HEK293 (cell line): Measurements from ENCODE around the gene ENAH.

Experiments used
- CTCF ChIA-PET: fragments of 350-600 bp; formaldehyde crosslinking; extraction: SDS; loops from one replicate; lab custom pipeline; 2021; ENCODE audit warnings: antibody characterized with exemption; lab: Yijun Ruan, JAX
- POLR2A ChIA-PET: fragments of 300-600 bp; formaldehyde crosslinking; extraction: SDS; loops from one replicate; lab custom pipeline; 2020; ENCODE audit warnings: antibody characterized with exemption, inconsistent platforms; lab: Yijun Ruan, JAX
- H3K27ac ChIP-seq: fragments of 200-500 bp; sonication (Bioruptor generic); 2 replicates; pipeline ENCODE4 v1.5.1; 2014; ENCODE audit warnings: low read depth, low read length, control low read depth, inconsistent platforms; ENCODE audit errors: extremely low read depth
- H3K36me3 ChIP-seq, 2 experiments: fragments of 200-500 bp in 1 of 2; sonication (Bioruptor generic) in 1 of 2; 1 replicate in 1 of 2; 2 replicates in 1 of 2; pipeline ENCODE4 v1.5.1; 2014 to 2017; ENCODE audit warnings: inconsistent platforms in 2 of 2, low read length in 2 of 2; ENCODE audit not compliant: control insufficient read depth in 2 of 2, insufficient read depth in 1 of 2
- H3K4me1 ChIP-seq: fragments of 200-500 bp; sonication (Bioruptor generic); 2 replicates; pipeline ENCODE4 v1.5.1; 2014; ENCODE audit warnings: mild to moderate bottlenecking, low read length, inconsistent platforms; ENCODE audit not compliant: control insufficient read depth, insufficient read depth
- H3K4me3 ChIP-seq: 2 replicates; pipeline ENCODE4 v1.5.1; 2011; ENCODE audit warnings: low read depth, mild to moderate bottlenecking, control low read depth, low read length, moderate library complexity
- H3K9me3 ChIP-seq: fragments of 200-500 bp; sonication (Bioruptor generic); 2 replicates; pipeline ENCODE4 v1.5.1; 2014; ENCODE audit warnings: low read depth, low read length, inconsistent platforms; ENCODE audit not compliant: control insufficient read depth, insufficient read depth
- GFI1B ChIP-seq: fragments of 450-650 bp; formaldehyde crosslinking; IDR thresholded peaks from 2 replicates; pipeline ENCODE4 v1.5.1; 2016; ENCODE audit warnings: missing biosample characterization, missing genetic modification characterization
- KLF1 ChIP-seq: fragments of 450-650 bp; formaldehyde crosslinking; IDR thresholded peaks from 2 replicates; pipeline ENCODE4 v1.5.1; 2016; ENCODE audit warnings: missing biosample characterization, missing genetic modification characterization
- MZF1 ChIP-seq: fragments of 450-650 bp; formaldehyde crosslinking; IDR thresholded peaks from 2 replicates; pipeline ENCODE4 v1.5.1; 2017; ENCODE audit warnings: missing biosample characterization, missing genetic modification characterization, borderline replicate concordance
- OSR2 ChIP-seq: fragments of 450-650 bp; formaldehyde crosslinking; IDR thresholded peaks from 2 replicates; pipeline ENCODE4 v1.5.1; 2016; ENCODE audit warnings: missing biosample characterization, missing genetic modification characterization
- PRDM1 ChIP-seq: fragments of 450-650 bp; formaldehyde crosslinking; IDR thresholded peaks from 2 replicates; pipeline ENCODE4; 2016; ENCODE audit warnings: missing biosample characterization, missing genetic modification characterization
- SP3 ChIP-seq: fragments of 450-650 bp; formaldehyde crosslinking; IDR thresholded peaks from 2 replicates; pipeline ENCODE4 v1.5.1; 2016; ENCODE audit warnings: missing biosample characterization, missing genetic modification characterization
- ZBTB1 ChIP-seq: fragments of 450-650 bp; formaldehyde crosslinking; IDR thresholded peaks from 2 replicates; pipeline ENCODE4 v1.5.1; 2016; ENCODE audit warnings: missing biosample characterization, missing genetic modification characterization
- ZEB2 ChIP-seq: fragments of 450-650 bp; formaldehyde crosslinking; IDR thresholded peaks from 2 replicates; pipeline ENCODE4 v1.5.1; 2016; ENCODE audit warnings: missing biosample characterization, missing genetic modification characterization
- ZNF169 ChIP-seq: fragments of 450-650 bp; formaldehyde crosslinking; IDR thresholded peaks from 2 replicates; pipeline ENCODE4 v1.5.1; 2016; ENCODE audit warnings: missing biosample characterization, missing genetic modification characterization
- ZNF311 ChIP-seq: fragments of 450-650 bp; formaldehyde crosslinking; IDR thresholded peaks from 2 replicates; pipeline ENCODE4 v1.5.1; 2017; ENCODE audit warnings: missing biosample characterization, missing genetic modification characterization, borderline replicate concordance
- ZNF394 ChIP-seq: fragments of 450-650 bp; formaldehyde crosslinking; IDR thresholded peaks from 2 replicates; pipeline ENCODE4 v1.5.1; 2016; ENCODE audit warnings: missing biosample characterization, missing genetic modification characterization, mild to moderate bottlenecking, moderate library complexity, borderline replicate concordance
- ZNF48 ChIP-seq: fragments of 450-650 bp; formaldehyde crosslinking; IDR thresholded peaks from 2 replicates; pipeline ENCODE4 v1.5.1; 2016; ENCODE audit warnings: missing biosample characterization, missing genetic modification characterization
- ZNF558 ChIP-seq: fragments of 450-650 bp; formaldehyde crosslinking; IDR thresholded peaks from 2 replicates; pipeline ENCODE4 v1.5.1; 2016; ENCODE audit warnings: missing biosample characterization, missing genetic modification characterization
- TF ChIP-seq, protein P1 (sequence below): fragments of 450-650 bp; formaldehyde crosslinking; IDR thresholded peaks from 2 replicates; pipeline ENCODE4 v1.5.1; 2016; ENCODE audit warnings: missing biosample characterization, missing genetic modification characterization
- TF ChIP-seq, protein P2 (sequence below): fragments of 450-650 bp; formaldehyde crosslinking; IDR thresholded peaks from 2 replicates; pipeline ENCODE4 v1.5.1; 2017; ENCODE audit warnings: missing biosample characterization, missing genetic modification characterization

The ENAH gene

GRCh38 chr1:225460737-225461532 lies 192.0 kb downstream of the ENAH start (continued):
- TF ChIP-seq, protein P1, sequence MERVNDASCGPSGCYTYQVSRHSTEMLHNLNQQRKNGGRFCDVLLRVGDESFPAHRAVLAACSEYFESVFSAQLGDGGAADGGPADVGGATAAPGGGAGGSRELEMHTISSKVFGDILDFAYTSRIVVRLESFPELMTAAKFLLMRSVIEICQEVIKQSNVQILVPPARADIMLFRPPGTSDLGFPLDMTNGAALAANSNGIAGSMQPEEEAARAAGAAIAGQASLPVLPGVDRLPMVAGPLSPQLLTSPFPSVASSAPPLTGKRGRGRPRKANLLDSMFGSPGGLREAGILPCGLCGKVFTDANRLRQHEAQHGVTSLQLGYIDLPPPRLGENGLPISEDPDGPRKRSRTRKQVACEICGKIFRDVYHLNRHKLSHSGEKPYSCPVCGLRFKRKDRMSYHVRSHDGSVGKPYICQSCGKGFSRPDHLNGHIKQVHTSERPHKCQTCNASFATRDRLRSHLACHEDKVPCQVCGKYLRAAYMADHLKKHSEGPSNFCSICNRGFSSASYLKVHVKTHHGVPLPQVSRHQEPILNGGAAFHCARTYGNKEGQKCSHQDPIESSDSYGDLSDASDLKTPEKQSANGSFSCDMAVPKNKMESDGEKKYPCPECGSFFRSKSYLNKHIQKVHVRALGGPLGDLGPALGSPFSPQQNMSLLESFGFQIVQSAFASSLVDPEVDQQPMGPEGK, result peak; percentile 46; the same call in 1 of the 2 replicates
- 0 out of 2 replicates have a peak, but pooled peaks have one; percentile 39 for TF ChIP-seq ZEB2
- TF ChIP-seq KLF1, result peak; percentile 66
- TF ChIP-seq, all 188 proteins: peak for 17

DNA sequence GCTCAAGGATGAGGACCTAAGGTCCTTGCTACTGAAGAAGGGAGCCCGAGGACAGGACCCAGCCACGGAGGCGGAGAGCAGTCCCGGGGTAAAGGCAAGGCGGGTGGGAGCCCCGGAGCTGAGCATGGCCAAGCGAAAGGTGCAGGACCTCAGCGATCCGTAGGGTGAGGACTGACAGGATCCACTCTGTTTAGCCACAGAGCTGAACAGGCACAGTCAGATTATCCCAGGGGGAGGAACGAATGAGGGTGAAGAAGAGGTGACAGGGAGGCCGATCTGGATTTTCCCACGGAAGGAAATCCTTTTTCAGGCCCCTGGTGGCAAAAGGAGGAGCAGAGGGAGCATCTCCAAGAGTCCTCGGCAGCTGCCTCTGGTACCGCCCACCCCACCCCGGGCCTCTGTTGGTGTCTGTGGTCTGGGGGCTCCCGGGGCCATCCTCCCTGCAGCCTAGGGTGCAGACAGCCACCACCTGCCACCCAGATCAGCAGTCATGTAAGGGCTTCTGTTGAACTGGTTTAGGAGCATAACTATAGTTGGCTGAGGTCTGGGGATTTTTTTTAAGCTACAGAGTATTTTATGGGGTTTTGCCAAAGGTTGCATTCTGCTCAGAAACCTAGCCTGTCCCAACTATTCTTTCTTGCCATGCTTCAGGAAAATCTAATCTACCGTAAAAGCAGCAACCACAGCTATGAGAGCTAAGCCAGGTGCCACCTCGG lies 192.7 kb downstream of the ENAH start:
- Histone ChIP-seq H3K4me1 (peaks cover 28% of the 10 kb centered on the region), H3K4me3 (no peak overlapping the region), H3K27ac (no peak overlapping the region)
- TF ChIP-seq MZF1 (tag by site-specific recombination) (no peak), ZNF558 (tag by site-specific recombination) (no peak), ZNF394 (tag by site-specific recombination) (no peak), ZNF48 (tag by site-specific recombination) (no peak), SP3 (no peak), ZBTB1 (no peak), ZNF169 (tag by site-specific recombination) (no peak), OSR2 (tag by site-specific recombination) (no peak), ZNF311 (no peak)
- TF ChIP-seq, protein P2, sequence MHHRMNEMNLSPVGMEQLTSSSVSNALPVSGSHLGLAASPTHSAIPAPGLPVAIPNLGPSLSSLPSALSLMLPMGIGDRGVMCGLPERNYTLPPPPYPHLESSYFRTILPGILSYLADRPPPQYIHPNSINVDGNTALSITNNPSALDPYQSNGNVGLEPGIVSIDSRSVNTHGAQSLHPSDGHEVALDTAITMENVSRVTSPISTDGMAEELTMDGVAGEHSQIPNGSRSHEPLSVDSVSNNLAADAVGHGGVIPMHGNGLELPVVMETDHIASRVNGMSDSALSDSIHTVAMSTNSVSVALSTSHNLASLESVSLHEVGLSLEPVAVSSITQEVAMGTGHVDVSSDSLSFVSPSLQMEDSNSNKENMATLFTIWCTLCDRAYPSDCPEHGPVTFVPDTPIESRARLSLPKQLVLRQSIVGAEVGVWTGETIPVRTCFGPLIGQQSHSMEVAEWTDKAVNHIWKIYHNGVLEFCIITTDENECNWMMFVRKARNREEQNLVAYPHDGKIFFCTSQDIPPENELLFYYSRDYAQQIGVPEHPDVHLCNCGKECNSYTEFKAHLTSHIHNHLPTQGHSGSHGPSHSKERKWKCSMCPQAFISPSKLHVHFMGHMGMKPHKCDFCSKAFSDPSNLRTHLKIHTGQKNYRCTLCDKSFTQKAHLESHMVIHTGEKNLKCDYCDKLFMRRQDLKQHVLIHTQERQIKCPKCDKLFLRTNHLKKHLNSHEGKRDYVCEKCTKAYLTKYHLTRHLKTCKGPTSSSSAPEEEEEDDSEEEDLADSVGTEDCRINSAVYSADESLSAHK (tag by site-specific recombination), result no peak
- TF ChIP-seq, all 188 proteins: peak for 0
- POLR2A ChIA-PET, result interaction anchor here (0.6 kb wide), 1 partner anchor 262 kb away, joined by 3 read pairs; no protein-coding TSS in a partner anchor
- H3K9me3 ChIP-seq, result no peaks in the 10 kb centered on the region
- no peaks in the 10 kb centered on the region for H3K36me3 ChIP-seq
- CTCF ChIA-PET, result interaction anchor here (0.6 to 7.1 kb wide), 5 partner anchors 14 to 515 kb away, joined by 3 to 54 read pairs (median 4); no protein-coding TSS in a partner anchor

GRCh38 chr1:225458222-225458631 lies 194.7 kb downstream of the ENAH start:
- peaks cover 25% of the 10 kb centered on the region for H3K4me1 ChIP-seq
- H3K4me3 ChIP-seq, result no peak overlapping the region
- H3K27ac ChIP-seq, result no peak overlapping the region
- CTCF ChIA-PET, result interaction anchor here (1.1 to 3.8 kb wide), 3 partner anchors 17 to 505 kb away, joined by 3 to 25 read pairs (median 3); no protein-coding TSS in a partner anchor
- no peaks in the 10 kb centered on the region for H3K36me3 ChIP-seq
- H3K9me3 ChIP-seq, result no peaks in the 10 kb centered on the region
- TF ChIP-seq GFI1B (tag by site-specific recombination), result no peak
- 0 out of 2 replicates have a peak, but pooled peaks have one; percentile 12 for TF ChIP-seq PRDM1 (tag by site-specific recombination)
- POLR2A ChIA-PET, result no interaction called here
